Stimulated activated CD4-positive, alpha-beta T cell treated with anti-CD3 and anti-CD28 coated beads, Interleukin-4, amount 100 ng/mL, for 24 hours (primary cell): ENCODE results near the gene GRID2IP.

ENCODE experiments used
- DNase-seq: peaks from one replicate; pipeline ENCODE4 v3.0.0-alpha.2; 2020

The GRID2IP gene

DNA sequence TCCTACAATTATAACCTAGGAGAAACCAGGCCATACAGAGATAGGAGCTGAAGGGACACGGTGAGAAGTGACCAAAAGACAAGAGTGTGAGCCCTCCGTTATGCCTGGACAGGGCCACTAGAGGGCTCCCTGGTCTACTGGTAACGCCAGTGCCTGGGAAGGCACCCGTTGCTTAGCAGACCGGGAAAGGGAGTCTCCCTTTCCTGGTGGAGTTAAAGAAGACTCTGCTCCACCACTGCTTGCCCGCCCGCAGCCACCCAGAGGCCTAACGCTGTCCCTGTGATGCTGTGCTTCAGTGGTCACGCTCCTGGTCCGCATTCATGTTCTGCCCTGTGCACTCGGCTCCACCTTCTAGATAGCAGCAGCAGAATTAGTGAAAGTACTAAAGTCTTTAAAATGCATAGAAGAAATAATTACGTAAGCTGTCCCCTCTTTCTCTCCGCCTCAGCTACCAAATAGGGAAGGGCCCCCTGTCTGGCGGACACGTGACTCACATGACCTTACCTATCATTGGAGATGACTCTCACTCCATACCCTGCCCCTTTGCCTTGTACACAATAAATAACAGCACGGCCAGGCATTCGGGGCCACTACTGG, 34.8 kb downstream of the GRID2IP start:
- peak; percentile 75 for DNase-seq

DNA sequence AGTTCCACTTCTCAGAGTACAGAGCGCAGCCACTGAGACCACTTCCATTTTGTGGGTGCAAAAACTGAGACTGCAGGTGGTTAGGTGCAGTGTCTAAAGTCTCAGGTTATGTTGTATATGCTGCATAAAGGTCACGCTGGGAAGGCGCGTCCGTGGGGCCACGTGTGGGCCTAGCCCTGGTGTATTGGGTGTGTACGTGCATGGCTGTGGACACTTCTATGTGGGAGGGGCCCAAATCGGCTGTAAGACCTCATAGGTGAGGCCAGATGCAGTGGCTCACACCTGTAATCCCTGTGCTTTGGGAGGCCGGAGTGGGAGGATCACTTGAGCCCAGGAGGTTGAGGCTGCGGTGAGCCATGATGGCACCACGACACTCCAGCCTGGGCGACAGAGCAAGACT, 37.7 kb downstream of the GRID2IP start:
- DNase-seq: no peak

DNA sequence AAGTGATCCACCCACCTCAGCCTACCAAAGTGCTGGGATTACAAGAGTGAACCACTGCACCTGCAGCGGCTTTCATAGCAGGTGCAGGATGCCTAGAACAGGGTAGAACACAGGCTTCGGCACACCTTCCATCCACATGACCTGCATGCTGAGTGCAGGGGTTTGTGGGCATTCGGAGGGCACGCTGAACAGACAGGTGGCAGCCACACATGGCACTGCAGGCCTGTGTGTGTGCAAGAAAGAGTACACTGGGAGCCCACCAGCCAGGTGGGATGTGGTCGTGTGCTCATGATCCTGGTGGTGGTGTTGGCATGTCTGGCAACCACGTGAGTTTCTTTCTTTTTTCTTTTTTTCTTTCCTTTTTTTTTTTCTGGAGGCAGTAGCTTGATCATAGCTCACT, 38.4 kb downstream of the GRID2IP start:
- no peak for DNase-seq

DNA sequence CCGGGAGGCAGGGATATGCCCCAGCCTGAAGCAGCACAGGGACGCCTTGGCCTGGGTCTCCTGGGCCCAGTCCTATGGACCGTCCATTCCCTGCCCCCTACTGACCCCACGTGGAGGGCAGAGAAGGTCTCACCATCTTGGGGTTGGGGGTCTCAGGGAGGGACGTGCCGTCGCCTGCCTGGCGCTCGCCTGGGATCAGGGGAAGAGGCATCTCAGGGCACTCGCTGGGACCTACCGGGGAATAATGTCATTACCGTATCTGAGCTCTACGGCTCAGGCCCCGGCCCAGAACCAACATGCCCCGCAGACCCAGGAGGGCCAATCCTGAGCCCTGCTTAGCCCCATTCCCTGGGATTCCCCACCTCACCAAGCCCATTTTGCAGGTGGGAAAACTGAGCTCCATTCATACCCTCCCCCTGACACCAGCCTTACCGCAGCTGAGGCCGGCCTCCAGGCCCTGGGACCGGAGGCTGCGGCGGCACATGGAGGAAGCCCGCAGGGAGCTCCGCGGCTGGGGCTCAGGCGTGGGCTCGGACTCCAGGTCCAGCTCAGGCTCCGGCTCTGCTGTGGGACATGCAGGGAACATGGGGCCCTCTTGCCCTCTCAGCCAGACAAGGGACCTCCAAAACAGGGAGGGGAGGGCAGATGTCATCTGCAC, 40.7 kb downstream of the GRID2IP start:
- no peak for DNase-seq

DNA sequence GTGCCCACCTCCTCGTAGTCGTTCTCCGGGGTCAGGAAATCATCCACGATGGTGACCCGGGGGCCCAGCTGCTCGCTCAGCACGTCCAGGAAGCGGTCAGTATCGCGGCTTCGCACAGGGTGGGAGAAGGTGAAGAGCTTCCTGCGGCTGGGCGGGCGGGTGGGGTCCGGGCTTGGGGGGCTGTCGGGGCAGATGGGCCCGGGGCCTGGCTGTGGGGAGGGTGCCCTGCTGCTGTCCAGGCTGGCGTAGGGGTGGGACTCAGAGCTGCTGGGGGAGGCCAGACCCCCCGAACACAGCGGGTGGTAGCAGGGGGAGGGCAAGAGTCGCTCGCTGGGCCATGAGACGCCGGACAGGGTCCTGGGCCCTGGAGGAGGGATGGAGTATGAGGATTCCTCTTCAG, 42.3 kb downstream of the GRID2IP start:
- DNase-seq: no peak

DNA sequence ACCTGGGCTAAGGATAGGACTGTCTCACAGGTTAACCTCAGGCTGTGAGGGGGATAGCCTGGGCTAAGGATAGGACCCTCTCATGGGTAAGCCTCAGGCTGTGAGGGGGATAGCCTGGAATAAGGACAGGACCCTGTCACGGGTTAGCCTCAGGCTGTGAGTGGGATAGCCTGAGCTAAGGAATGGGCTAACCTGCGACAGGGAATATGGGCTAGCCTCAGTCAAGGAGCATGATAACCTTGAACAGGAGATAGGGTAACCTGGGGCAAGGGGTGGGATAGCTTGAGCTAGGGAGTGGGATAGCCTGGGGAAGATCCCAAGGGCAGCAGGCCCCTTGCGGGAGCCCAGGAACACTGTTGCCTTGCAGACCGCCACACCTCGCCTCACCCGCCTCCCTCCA, 42.7 kb downstream of the GRID2IP start:
- no peak for DNase-seq

DNA sequence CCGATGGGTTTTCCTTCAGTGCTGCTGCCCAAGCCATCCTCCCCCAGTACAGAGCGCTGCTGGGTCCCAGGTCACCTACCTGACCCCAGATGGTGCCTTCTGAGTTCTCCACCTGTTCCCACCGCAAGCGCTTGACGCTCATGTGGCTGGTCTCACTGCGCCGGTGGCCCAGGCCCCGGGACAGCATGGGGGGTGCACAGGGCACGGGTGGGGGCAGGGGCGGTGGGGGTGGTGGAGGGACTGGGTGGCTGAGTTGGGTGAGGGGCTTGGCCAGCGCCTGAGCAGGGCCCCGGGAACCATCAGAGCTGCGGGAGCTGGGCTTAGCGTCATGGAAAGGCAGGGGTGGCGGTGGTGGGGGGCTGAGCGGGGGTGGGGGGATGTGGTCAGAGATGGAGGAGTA, 43.4 kb downstream of the GRID2IP start:
- no peak for DNase-seq

DNA sequence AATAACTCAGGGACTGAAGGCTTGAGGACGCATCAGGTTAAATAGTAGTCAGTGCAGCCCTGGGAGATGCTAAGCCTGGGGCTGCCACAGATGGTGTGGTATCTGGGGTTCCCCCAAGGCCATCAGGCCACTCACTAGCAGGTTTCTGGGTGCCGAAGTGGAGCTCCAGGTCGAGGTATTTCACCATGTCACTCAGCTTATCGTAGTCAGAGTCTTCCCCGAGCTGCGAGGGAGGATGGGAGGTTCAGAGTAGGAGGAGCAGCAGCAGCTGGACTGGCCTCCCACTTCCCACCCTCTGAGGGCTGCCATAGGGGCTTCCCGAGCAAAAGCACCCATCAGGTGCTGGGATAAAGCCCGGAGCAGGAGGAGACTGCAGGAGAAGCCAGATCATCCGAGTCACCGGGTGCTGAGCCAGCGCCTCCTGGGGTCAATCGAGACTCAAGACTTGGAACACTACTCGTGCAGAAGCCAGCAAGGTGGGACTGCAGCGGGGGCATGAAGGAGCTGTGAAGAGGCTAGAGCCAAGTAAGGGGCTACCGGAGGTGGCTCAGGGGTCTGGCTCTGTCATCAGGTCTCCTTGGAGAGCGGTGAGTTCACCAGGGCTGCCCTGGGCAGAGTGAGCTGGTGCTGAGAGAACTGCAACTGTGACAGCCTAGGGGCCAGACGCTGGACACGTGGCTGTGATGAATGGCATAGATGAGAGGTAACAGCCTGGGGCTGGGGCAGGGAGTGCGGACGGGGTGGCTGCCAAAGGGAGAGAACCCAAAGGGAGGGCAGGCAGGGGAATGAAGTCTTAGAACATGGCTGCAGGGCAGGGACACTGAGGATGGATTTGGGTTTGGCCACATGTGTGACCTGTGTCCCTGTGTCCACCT, 45.3 kb downstream of the GRID2IP start:
- DNase-seq: no peak

DNA sequence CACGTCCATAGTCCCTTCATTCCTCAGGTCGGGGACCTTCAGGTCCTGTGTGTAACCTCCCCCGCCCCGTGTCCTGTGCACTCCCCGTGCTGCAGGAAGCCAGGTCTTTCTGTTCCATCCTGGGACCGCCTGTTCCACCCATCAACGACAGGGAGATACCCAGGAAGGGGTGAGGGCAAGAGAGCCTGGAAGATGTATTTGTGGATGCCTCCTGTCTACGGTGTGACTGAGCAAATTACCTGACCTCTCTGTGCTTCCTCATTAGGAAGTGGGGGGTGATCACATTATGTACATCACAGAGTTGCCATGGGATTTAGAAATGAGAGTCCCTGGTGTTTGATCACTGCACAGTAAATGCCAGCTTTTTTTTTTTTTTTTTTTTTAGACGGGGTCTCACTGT, 46.3 kb downstream of the GRID2IP start:
- DNase-seq: no peak

DNA sequence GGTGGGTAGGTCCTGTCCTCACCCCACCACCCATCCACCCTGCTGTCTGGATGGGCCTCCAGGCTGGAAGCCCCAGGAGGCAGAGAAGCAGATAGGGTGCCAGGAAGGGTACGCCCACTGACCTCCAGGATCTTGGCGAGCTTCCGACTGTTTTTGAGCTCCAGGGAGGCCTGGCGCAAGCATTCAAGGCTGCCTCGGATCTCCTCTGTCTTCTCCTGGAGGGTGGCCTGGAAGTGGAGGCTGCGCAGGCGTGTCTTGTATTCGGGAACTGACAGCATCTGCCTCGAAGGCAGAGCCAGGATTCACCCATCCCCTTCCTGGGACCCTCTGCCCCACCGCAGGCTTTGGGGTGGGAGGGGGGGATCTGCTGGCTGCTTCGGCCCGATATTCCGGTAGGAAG, 48.4 kb downstream of the GRID2IP start:
- no peak for DNase-seq

DNA sequence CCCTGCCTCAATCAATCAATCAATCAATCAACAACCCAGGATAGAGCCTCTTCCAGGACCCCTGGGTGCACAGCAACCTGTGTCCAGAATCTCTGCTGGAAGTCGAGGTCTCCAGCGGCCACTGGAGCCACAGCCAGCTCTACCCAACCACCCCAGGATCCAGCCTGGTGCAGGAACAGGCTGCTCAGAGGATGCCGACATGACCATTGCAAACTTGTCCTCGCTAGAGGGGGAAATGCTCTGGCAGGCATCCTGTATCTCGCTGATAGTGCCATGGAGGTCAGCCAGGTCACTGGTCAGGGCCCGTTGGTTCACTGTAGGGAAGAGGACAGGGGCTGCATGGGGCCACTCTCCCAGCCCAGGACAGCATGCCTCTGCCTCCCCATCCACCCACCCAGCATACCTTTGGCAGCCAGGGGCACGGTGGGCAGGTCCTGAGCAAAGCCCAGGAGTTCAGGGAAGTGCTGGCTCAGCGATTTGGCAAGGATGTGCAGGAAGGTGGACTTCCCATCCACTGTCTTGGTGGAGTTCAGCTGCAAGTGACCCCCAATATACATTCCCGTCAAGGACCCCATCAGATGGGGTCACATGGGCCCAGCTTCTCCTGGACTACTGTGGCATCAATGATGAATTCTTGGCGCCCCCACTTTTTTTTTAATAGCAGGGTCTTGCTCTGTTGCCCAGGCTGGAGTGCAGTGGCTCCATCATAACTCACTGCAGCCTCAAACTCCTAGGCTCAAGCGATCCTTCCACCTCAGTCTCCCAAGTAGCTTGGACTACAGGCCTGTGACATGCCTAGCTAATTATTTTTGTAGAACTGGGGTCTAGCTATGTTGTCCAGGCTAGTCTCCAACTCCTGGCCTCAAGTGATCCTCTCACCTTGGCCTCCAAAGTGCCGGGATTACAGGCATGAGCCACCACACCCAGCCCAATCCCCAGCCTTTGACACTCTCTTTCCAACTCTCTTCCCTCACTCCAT, 49.4 kb downstream of the GRID2IP start:
- DNase-seq: no peak

DNA sequence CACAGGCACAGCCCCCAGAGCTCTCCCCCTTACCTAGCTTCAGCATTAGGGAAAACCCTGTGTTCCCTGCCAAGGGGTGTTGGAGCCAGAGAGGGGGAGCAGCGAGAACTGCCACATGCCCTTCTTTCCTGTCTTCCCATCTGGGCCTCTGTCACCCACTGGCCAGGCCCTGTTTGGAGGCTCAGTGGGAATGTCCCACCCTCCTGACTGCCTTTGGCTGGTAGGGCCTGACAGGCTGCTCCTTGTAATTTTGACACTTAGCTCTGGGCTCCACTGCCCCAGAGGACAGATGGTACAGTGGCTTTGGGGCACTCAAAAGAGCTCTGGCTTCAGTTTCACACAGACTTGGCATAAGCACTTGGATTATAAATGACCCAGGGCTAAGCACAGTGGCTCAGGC, 50.6 kb downstream of the GRID2IP start:
- DNase-seq: no peak

DNA sequence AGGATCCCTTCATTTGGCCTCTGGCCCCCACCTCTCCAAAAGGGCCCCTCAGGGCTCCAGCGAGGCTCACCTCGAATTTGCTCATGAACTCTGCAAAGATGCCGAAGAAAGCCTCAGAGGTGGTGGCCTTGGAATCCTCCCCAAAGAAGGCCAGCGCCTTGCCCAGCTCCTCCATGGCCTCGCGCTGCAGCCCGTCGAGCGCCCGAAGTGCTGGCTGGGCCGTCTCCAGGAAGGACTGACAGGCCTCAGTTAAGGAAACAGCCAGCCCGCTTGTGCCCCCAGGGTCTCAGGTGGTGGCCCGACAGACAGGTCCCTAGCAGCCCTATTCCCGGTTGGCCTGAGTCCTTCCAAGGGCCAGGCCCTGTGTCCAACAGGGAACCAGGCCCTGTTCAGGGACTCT, 53.3 kb downstream of the GRID2IP start:
- DNase-seq: no peak

DNA sequence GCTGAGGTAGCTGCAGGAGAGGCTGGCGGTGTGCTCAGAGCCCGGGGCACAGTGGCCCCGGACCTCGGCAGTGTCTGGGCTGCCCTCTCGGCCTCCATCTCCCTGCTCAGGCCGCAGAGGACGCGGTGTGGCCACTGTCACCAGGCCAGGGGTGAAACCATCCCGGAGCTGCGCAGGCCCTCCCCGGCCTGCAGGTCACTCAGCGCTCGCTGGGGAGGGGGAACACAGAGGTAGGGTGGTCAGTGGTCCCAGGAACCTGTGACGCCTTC, 53.7 kb downstream of the GRID2IP start:
- no peak for DNase-seq

DNA sequence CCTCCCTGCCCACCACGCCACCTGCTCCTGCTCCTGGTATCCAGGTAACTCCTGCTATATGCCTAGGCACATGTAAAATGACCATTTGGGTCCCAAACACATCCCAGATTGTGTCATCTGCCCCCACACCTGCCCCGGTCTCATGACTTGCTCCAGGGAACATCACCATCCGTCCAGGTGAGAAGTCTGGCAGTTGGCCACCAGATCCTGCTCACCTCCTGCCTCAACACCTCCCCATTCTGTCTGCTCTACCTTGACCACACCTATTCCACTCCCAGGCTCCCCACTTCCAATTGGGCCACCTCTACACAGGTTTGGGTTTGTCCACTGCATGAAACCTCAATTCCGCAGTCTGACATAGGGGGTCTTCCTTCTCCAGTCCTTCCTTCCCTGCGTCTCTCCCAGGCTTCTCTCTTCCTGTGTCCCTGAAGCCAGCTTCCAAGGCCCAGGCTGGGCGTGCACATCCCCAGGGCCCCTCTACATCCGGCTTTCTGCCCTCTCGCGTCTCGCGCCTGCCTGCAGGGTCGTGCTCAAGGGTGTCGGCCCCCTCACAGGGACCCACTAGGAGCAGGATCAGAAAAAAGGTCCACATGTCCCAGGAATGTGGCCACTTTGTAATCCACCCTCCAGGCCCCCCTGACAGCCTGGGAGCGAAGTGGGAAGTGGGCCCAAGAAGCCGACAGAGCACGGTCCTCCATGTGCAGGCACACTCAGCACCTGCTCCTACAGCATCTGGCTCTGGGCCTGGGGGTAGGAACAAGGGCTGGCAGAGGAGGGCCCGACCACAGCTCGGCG, 54.2 kb downstream of the GRID2IP start:
- DNase-seq: no peak

DNA sequence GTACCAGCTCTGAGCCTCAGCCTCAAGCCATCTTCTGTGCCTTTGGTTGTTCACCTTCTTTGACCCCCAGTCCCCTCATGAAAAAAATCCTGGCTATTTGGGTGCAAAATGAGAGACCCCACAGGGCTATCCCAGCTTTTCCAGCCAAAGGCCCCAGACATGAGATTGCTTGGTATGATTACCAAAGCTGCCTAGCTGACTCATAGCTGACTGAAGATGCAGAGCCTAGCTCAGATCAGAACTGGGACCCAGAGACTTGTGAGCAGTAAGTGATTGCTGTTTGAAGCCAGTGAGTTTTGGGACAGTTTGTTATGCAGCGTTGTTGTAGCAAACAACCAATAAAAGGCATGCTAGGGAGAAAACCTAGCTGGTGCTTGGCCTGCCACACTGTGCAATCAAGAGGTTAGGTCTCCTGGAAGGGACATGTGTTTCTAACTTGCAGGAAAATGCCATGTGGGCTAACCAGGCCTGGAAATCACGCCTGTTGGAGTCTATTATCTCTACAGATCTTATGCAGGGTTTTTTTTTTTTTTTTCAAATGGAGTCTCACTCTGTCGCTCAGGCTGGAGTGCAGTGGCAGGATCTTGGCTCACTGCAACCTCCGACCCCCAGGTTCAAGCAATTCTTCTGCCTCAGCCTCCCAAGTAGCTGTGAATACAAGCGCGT, 55.5 kb downstream of the GRID2IP start:
- no peak for DNase-seq

DNA sequence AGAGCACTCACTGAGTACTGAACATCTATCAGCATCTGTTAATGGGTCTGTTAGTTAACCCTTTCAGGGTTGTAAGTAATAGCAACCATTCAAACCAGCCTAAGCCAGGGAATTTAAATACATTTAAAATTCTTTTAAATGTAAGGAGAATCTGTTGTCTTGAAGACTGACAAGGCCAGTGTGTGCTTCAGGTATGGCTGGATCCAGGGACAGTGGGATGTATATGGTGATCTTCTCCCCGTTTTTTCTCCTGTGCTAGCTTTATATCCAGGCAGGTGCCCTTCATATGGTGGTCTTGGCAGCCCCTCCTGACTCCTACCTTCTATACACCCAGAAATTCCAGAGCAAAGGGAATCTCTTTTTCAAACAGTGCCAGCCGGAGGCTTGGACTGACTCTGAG, 56.9 kb downstream of the GRID2IP start:
- DNase-seq: no peak

DNA sequence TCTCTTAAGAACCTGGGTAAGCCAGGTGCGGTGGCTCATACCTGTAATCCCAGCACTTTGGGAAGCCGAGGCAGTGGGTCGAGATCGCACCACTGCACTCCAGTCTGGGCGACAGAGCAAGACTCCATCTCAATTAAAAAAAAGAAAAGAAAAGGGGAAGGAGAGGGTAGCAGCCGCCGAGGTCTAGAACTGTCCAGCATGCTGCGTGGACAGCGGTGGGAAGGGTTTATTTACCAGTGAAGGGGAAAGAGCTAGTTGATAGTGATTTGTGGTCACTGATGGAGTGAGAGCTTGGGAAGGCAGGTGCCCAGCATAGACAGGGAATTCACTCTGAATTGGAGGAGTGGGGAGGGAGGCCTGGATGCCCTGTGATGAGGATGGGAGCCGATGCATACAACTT, 60.1 kb downstream of the GRID2IP start:
- no peak for DNase-seq

DNA sequence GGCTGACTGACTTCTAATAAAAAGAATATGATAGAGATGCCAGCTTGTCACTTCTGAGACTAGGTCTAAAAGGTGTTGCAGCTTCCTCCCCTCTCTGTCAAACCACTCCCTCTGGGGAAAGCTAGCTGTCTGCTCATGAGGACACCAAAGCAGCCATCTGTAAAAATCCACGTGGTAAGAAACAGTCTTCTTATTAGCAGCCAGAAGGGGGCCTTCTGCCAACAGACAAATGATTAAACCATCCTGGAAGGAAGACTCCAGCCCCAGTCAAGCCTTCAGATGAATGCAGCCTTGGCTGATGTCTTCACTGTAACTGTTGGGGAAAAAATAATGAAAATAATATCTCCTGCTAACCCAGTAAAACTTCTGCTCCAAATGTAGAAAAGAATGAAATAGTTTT, 61.6 kb downstream of the GRID2IP start:
- no peak for DNase-seq

DNA sequence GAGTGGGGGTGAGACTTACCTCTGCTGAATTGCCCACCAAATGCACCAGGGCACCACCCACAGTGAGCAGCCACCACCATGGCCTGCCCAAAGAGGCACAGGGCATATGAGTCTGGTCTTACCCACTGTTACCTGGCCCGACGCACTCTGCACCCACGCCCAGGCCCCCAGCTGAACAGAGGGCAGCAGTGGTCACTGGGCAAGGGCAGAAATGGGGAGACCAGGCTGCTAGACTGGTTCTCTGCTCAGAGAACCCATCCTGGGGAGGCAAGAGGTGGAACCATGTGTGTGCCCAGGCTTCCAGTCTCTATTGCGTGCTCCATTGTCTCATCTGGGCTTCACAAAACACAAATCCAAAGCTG, 64.1 kb downstream of the GRID2IP start:
- DNase-seq: no peak

DNA sequence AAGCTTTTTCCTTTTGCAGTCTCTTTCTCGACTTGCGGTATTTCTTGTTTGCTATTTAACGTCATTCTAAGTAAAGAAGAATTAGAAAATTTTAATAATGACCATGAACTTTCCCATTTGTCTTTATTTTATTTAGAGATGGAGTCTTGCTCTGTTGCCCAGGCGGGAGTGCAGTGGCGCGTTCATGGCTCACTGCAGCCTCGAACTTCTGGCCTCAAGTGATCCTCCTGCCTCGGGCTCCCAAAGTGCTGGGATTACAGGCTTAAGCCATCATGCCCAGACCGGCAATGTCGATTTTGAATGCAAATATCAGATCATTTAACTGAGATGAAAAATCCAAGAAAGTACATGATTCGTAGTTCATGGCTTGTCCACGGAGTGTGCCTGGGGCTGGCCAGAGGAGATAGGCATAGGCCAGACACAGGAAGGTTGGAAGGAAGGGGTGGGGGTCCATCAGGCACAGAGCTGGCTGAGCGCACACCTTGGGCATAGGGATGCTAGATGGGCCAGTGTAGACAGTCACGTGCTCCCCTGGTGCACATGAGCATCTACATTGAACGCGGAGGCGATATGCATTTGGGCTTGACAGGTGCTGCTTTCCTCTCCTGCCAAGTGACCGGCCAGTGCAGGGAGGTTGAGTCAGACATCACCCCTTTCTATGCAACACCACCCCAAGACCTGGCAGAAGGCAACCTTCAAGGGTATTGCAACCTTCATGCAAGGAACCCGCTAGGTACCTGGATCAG, 64.7 kb downstream of the GRID2IP start:
- no peak for DNase-seq
